ENCODE data around the gene DIDO1. TPM values are rescaled to one million over a fixed set of nuclear protein-coding genes. Genes with fewer than 3 reads are reported as not detected.

DIDO1 gene
- total and polyA plus RNA-seq, 2 of the 4 experiments (the other 2 are of a cell fraction): 21.8 to 28.1 TPM

- Histone ChIP-seq H2BK120ac (ENCODE audit: low read depth, low read length) (peak overlapping the region; percentile 53; the same call in 1 of the 2 replicates), H4K20me1 (ENCODE audit: insufficient read depth, low read length) (peaks cover 76% of the 10 kb centered on the region), H4K91ac (ENCODE audit: insufficient read depth, low read depth, low read length) (peak overlapping the region; percentile 94), H2AK9ac (replicated peaks; ENCODE audit: low read depth, low read length, poor library complexity) (peak overlapping the region; percentile 99), H3K27me3 (ENCODE audit: control insufficient read depth, insufficient read depth, low read length) (no peaks in the 10 kb centered on the region), H3K56ac (ENCODE audit: extremely low read depth, insufficient read depth, low read length) (peak overlapping the region; percentile 75), H2AFZ (replicated peaks; ENCODE audit: low read length, poor library complexity) (peak overlapping the region; percentile 89), H3K4me3 (ENCODE audit: insufficient read depth, low read depth, low read length) (peak overlapping the region; percentile 96), H3K9ac (ENCODE audit: low read depth, low read length) (peak overlapping the region; percentile 87), H3K27ac (ENCODE audit: insufficient read depth, low read length) (peak overlapping the region; percentile 84), H2BK5ac (ENCODE audit: low read depth, low read length, poor library complexity, severe bottlenecking) (peak overlapping the region; percentile 72), H3K36me3 (ENCODE audit: control insufficient read depth, insufficient read depth, low read length) (peaks cover 23% of the 10 kb centered on the region), H2AK5ac (ENCODE audit: low read depth, low read length) (peak overlapping the region; percentile 99), H3K79me1 (ENCODE audit: low read depth in 1 of 2, low read length in 2 of 2) (peaks cover 8 to 70% of the 10 kb centered on the region in 2 experiments; a peak in 3 of 4 replicates), H3K4ac (ENCODE audit: low read depth, low read length) (peak overlapping the region; percentile 96), H2BK20ac (ENCODE audit: low read depth, low read length) (no peak overlapping the region), H3K23ac (ENCODE audit: low read depth, low read length) (peak overlapping the region; percentile 90), H4K5ac (ENCODE audit: low read depth, low read length) (peak overlapping the region; percentile 87), H3K4me1 (ENCODE audit: control insufficient read depth, insufficient read depth, low read length) (peaks cover 13% of the 10 kb centered on the region), H2BK15ac (ENCODE audit: low read depth, low read length) (no peak overlapping the region), H3K9me3 (ENCODE audit: control insufficient read depth, insufficient read depth, low read length) (no peaks in the 10 kb centered on the region), H3K18ac (ENCODE audit: low read depth, low read length) (no peak overlapping the region), H3K9me1 (ENCODE audit: insufficient read depth, low read length) (peaks cover 30% of the 10 kb centered on the region), H3K14ac (replicated peaks; ENCODE audit: low read depth, low read length) (peak overlapping the region; percentile 92), H4K8ac (ENCODE audit: low read depth in 2 of 2, low read length in 2 of 2) (peak overlapping the region; percentile 90 to 94), H3K4me2 (ENCODE audit: low read depth, low read length) (peak overlapping the region; percentile 88)
- TF ChIP-seq MXI1 (IDR thresholded peaks at IDR 0.05; ENCODE audit: borderline replicate concordance, low read depth, low read length) (peak; percentile 78; the same call in 1 of the 2 replicates), MAZ (IDR thresholded peaks at IDR 0.05; ENCODE audit: borderline replicate concordance, low read depth, low read length) (peak; percentile 92; the same call in 1 of the 2 replicates), MAFK (IDR thresholded peaks at IDR 0.05; ENCODE audit: low read depth, low read length) (no peak), NFE2L2 (IDR thresholded peaks at IDR 0.05; ENCODE audit: low read depth, low read length) (no peak), FOS (IDR thresholded peaks at IDR 0.05; ENCODE audit: low read depth, low read length) (peak; percentile 16; the same call in 1 of the 2 replicates), POLR2A (IDR thresholded peaks at IDR 0.05; ENCODE audit: low read depth, low read length) (peak; percentile 70), USF2 (IDR thresholded peaks at IDR 0.05; ENCODE audit: low read depth, low read length) (peak; percentile 19; the same call in 1 of the 2 replicates)
- WGBS, 2 experiments (ENCODE audit: extremely low coverage in 2 of 2, insufficient read length in 1 of 2): 1% methylated on average over 58 of the region's 92 CpGs; no CpG with 5 or more reads in 1 of the 2 experiments
- ChIA-PET POLR2A (ENCODE audit: unreplicated experiment) (interaction anchor here (0.6 to 1.9 kb wide), 2 partner anchors 16 to 300 kb away, joined by 3 to 13 read pairs; no protein-coding TSS in a partner anchor), CTCF (interaction anchor here (1.0 to 1.3 kb wide), 2 partner anchors 17 to 36 kb away, joined by 3 read pairs; no protein-coding TSS in a partner anchor)
- no TSS peak for BruUV-seq (replicated peaks)
- intact Hi-C loops (cut with micrococcal nuclease): loop anchor here (2.0 kb wide), 1 partner anchor 37 kb away; no protein-coding TSS in a partner anchor
- dilution Hi-C loops (cut with HindIII; ENCODE audit: low sequenced_read_pairs, unreplicated experiment): no loop called here
- DNase-seq (peak; percentile 96), ATAC-seq (ENCODE audit: low read depth) (peak; percentile 90)
- in situ Hi-C loops (cut with MboI; ENCODE audit: low sequenced_read_pairs): no loop called here
Measured at GRCh38 chr20:62937268-62938104, 11.2 kb upstream of the DIDO1 start.

Data from IMR-90 (cell line).